BLaER1 treated with 17β-estradiol and CSF1 and Interleukin-3, amounts not matched to agents 10 nM and 100 nM (cell line): ENCODE measurements around the gene ACSBG1.
A peak's percentile ranks its signal among the peaks of the same experiment; 100 is the strongest.

Source experiments
- H3K27ac ChIP-seq, 11 experiments: shearing (Covaris generic); formaldehyde crosslinking; 2 replicates each; pipeline ENCODE4 v1.8.1; 2022
- H3K27me3 ChIP-seq, 11 experiments: shearing (Covaris generic); formaldehyde crosslinking; 2 replicates each; pipeline ENCODE4 v1.8.1; 2022
- H3K36me3 ChIP-seq, 11 experiments: shearing (Covaris generic); formaldehyde crosslinking; 2 replicates each; pipeline ENCODE4 v1.8.1; 2022
- H3K4me1 ChIP-seq, 10 experiments: shearing (Covaris generic); formaldehyde crosslinking; 2 replicates each; pipeline ENCODE4 v1.8.1; 2022
- H3K4me2 ChIP-seq, 11 experiments: shearing (Covaris generic); formaldehyde crosslinking; 2 replicates each; pipeline ENCODE4 v1.8.1; 2022
- H3K4me3 ChIP-seq, 10 experiments: shearing (Covaris generic); formaldehyde crosslinking; 2 replicates each; pipeline ENCODE4 v1.8.1; 2022
- H3K9ac ChIP-seq, 11 experiments: shearing (Covaris generic); formaldehyde crosslinking; 2 replicates each; pipeline ENCODE4 v1.8.1; 2022
- H3K9me3 ChIP-seq, 11 experiments: shearing (Covaris generic); formaldehyde crosslinking; replicated peaks in 1 of 11; 2 replicates each; pipeline ENCODE4 v1.8.1; 2022
- H4K20me1 ChIP-seq, 11 experiments: shearing (Covaris generic); formaldehyde crosslinking; 2 replicates each; pipeline ENCODE4 v1.8.1; 2022
- Cebpa-rat ChIP-seq, 11 experiments: shearing (Covaris generic); IDR thresholded peaks; 2 replicates each; pipeline ENCODE4 v1.8.1; 2022

ACSBG1 gene

GRCh38 chr15:78232951-78233350, 1.4 kb downstream of the ACSBG1 start:
- Histone ChIP-seq H3K9ac (no peak overlapping the region), H3K4me1 (peaks cover 17 to 33% (median 30%) of the 10 kb centered on the region in 10 experiments), H3K4me2 (peak overlapping the region in 7 of 11 experiments; percentile 7 to 83 (median 75); a peak in 9 of 22 replicates), H3K27ac (no peak overlapping the region), H3K9me3 (no peaks in the 10 kb centered on the region), H4K20me1 (no peaks in the 10 kb centered on the region; a peak in 1 of 22 replicates), H3K4me3 (no peak overlapping the region), H3K27me3 (peaks cover 0 to 8% (median 0%) of the 10 kb centered on the region in 11 experiments; a peak in 2 of 22 replicates), H3K36me3 (no peaks in the 10 kb centered on the region)
- TF ChIP-seq Cebpa-rat (IDR thresholded peaks at IDR 0.05) = no peak

GRCh38 chr15:78229431-78230406, 4.6 kb downstream of the ACSBG1 start:
- TF ChIP-seq Cebpa-rat (IDR thresholded peaks at IDR 0.05) = no peak
- H3K9me3 ChIP-seq = no peaks in the 10 kb centered on the region
- no peak overlapping the region for H3K4me3 ChIP-seq
- no peak overlapping the region for H3K4me2 ChIP-seq
- H3K9ac ChIP-seq = no peak overlapping the region
- H3K27me3 ChIP-seq = peaks cover 0 to 2% (median 0%) of the 10 kb centered on the region in 11 experiments; a peak in 1 of 22 replicates
- no peak overlapping the region for H3K27ac ChIP-seq
- H4K20me1 ChIP-seq = no peaks in the 10 kb centered on the region
- H3K4me1 ChIP-seq = peaks cover 10 to 23% (median 20%) of the 10 kb centered on the region in 10 experiments
- no peaks in the 10 kb centered on the region for H3K36me3 ChIP-seq

- Histone ChIP-seq H3K9ac (no peak overlapping the region), H4K20me1 (no peaks in the 10 kb centered on the region)
These were observed 5.9 kb downstream of the ACSBG1 start for GRCh38 chr15:78228356-78228996.

DNA sequence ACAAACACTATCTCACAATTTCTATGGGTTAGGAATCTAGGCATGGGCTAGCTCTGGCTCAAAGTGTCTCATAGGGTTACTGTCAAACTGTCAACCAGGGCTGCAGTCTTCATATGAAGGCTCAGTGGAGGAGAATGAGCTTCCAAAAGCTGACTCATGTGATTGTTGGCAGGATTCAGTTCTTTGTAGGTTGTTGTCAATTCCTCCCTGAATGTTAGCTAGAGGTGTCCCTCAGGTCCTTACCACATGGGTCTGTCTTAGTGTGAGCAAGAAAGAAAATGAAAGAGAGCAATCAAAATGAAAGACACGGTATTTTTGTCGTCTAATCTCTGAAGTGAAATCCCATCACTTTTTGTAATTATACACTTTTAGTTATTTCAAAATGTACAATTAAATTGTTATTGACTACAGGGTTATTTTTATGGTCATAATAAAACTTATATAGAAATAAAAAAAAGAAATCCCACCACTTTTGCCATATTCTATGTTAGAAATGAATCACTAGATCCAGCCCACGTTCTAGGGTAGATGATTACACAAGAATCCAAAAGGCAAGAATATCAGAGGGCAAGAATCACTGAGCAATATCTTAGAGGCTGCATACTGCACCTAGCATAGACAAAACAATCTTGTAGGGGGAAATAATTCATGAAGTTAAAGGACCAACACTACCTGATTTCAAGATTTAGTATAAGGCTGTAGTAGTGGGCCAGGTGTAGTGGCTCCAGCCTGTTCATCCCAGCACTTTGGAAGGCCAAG, 8.4 kb downstream of the ACSBG1 start:
- Histone ChIP-seq H3K27ac (no peak overlapping the region), H3K9me3 (no peaks in the 10 kb centered on the region), H3K4me1 (no peaks in the 10 kb centered on the region), H3K4me3 (no peak overlapping the region), H3K27me3 (no peaks in the 10 kb centered on the region), H3K36me3 (no peaks in the 10 kb centered on the region), H3K4me2 (no peak overlapping the region), H4K20me1 (no peaks in the 10 kb centered on the region), H3K9ac (no peak overlapping the region)
- no peak for TF ChIP-seq Cebpa-rat (IDR thresholded peaks at IDR 0.05)

More at GRCh38 chr15:78228356-78228996, 5.9 kb downstream of the ACSBG1 start:
- H3K4me3 ChIP-seq = no peak overlapping the region
- no peak for TF ChIP-seq Cebpa-rat (IDR thresholded peaks at IDR 0.05)
- H3K27me3 ChIP-seq = no peaks in the 10 kb centered on the region
- H3K4me2 ChIP-seq = no peak overlapping the region
- no peaks in the 10 kb centered on the region for H3K36me3 ChIP-seq
- H3K27ac ChIP-seq = no peak overlapping the region
- H3K9me3 ChIP-seq = no peaks in the 10 kb centered on the region
- H3K4me1 ChIP-seq = peaks cover 0 to 10% (median 8%) of the 10 kb centered on the region in 10 experiments; a peak in 14 of 20 replicates

GRCh38 chr15:78224023-78224411, 10.3 kb downstream of the ACSBG1 start:
- H3K4me3 ChIP-seq = no peak overlapping the region
- no peaks in the 10 kb centered on the region for H3K27me3 ChIP-seq
- H3K36me3 ChIP-seq = no peaks in the 10 kb centered on the region
- H3K9me3 ChIP-seq = no peaks in the 10 kb centered on the region
- no peak overlapping the region for H3K4me2 ChIP-seq
- no peaks in the 10 kb centered on the region for H4K20me1 ChIP-seq
- no peak overlapping the region for H3K9ac ChIP-seq
- no peak for TF ChIP-seq Cebpa-rat (IDR thresholded peaks at IDR 0.05)
- H3K4me1 ChIP-seq = no peaks in the 10 kb centered on the region
- H3K27ac ChIP-seq = no peak overlapping the region

GRCh38 chr15:78223396-78224022, 10.9 kb downstream of the ACSBG1 start:
- H3K27ac ChIP-seq = no peak overlapping the region
- no peaks in the 10 kb centered on the region for H3K9me3 ChIP-seq
- H3K36me3 ChIP-seq = no peaks in the 10 kb centered on the region
- no peak for TF ChIP-seq Cebpa-rat (IDR thresholded peaks at IDR 0.05)
- H3K4me3 ChIP-seq = no peak overlapping the region
- no peaks in the 10 kb centered on the region for H3K4me1 ChIP-seq
- no peaks in the 10 kb centered on the region for H3K27me3 ChIP-seq
- no peak overlapping the region for H3K4me2 ChIP-seq
- H4K20me1 ChIP-seq = no peaks in the 10 kb centered on the region
- no peak overlapping the region for H3K9ac ChIP-seq

DNA sequence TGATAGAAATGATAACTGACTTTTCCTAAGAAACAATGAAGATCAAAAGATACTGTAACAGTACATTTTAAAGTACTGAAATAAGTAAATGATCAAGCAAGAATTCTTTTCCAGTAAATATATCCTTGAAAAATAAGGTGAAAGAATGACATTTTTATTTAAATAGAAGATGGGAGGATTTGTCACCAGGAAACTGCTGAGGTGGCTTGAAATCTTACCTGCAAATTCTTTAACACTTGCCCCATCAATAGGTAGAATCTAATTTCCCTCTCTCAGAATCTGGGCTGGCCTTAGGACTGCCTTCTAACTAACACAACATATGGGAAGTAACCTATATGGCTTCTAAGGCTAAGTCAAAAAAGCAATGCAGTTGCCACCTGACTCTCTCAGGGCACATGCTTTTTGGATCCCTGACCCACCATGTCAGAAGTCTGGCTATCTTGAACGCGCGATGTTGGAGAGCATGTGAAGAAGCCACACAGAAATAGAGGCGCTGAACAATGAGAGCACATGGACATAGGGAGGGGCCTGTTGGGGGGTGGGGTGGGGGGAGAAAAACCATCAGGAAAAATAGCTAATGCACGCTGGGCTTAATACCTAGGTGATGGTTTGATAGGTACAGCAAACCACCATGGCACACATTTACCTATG, 11.5 kb downstream of the ACSBG1 start:
- H4K20me1 ChIP-seq = no peaks in the 10 kb centered on the region
- H3K4me1 ChIP-seq = no peaks in the 10 kb centered on the region
- no peak overlapping the region for H3K9ac ChIP-seq
- no peaks in the 10 kb centered on the region for H3K27me3 ChIP-seq
- no peak overlapping the region for H3K4me3 ChIP-seq
- no peaks in the 10 kb centered on the region for H3K36me3 ChIP-seq
- TF ChIP-seq Cebpa-rat (IDR thresholded peaks at IDR 0.05) = no peak
- no peaks in the 10 kb centered on the region for H3K9me3 ChIP-seq
- H3K27ac ChIP-seq = no peak overlapping the region
- H3K4me2 ChIP-seq = no peak overlapping the region

GRCh38 chr15:78220713-78221112, 13.7 kb downstream of the ACSBG1 start:
- no peak for TF ChIP-seq Cebpa-rat (IDR thresholded peaks at IDR 0.05)
- H3K27ac ChIP-seq = no peak overlapping the region
- no peaks in the 10 kb centered on the region for H3K36me3 ChIP-seq

More at GRCh38 chr15:78220713-78221112, 13.7 kb downstream of the ACSBG1 start:
- H3K4me3 ChIP-seq = no peak overlapping the region
- H3K9ac ChIP-seq = no peak overlapping the region
- H3K4me1 ChIP-seq = no peaks in the 10 kb centered on the region
- no peaks in the 10 kb centered on the region for H4K20me1 ChIP-seq
- H3K4me2 ChIP-seq = no peak overlapping the region
- no peaks in the 10 kb centered on the region for H3K27me3 ChIP-seq
- no peaks in the 10 kb centered on the region for H3K9me3 ChIP-seq
